Lung (tissue), 12 donors: ENCODE results near the gene GNG7. TPM values are rescaled to one million over a fixed set of nuclear protein-coding genes. Genes with fewer than 3 reads are reported as not detected.

ENCODE experiments used
- ATAC-seq: fragments of 200-7000 bp; cut with Tn5 transposase; one replicate; pipeline ENCODE4 v1.9.1; 2020; ENCODE audit warnings: moderate number of reproducible peaks; ENCODE audit not compliant: insufficient read depth, low FRiP score
- DNase-seq, 3 donors: peaks; one replicate each; pipeline ENCODE4 v3.0.0-alpha.2; 2013 to 2017
- H3K27ac ChIP-seq, 2 donors: one replicate each; pipeline ENCODE4 v1.5.1; 2013; ENCODE audit warnings: mild to moderate bottlenecking in 2 of 2, moderate library complexity in 2 of 2, control low read depth in 1 of 2, inconsistent platforms in 1 of 2, low read depth in 1 of 2, low read length in 1 of 2
- H3K27me3 ChIP-seq, 3 donors: one replicate each; pipeline ENCODE4 v1.5.1; 2013; ENCODE audit warnings: low read length in 2 of 3; ENCODE audit not compliant: control insufficient read depth in 3 of 3, insufficient read depth in 3 of 3
- H3K36me3 ChIP-seq, 4 donors: one replicate each; pipeline ENCODE4 v1.5.1; 2013; ENCODE audit warnings: low read length in 4 of 4, mild to moderate bottlenecking in 1 of 4, moderate library complexity in 1 of 4; ENCODE audit not compliant: control insufficient read depth in 4 of 4, insufficient read depth in 4 of 4
- H3K4me1 ChIP-seq, 5 donors: one replicate each; pipeline ENCODE4 v1.5.1; 2013; ENCODE audit warnings: low read length in 5 of 5, mild to moderate bottlenecking in 2 of 5, moderate library complexity in 1 of 5; ENCODE audit not compliant: control insufficient read depth in 5 of 5, insufficient read depth in 5 of 5
- H3K4me3 ChIP-seq: one replicate; pipeline ENCODE4 v1.5.1; 2013; ENCODE audit warnings: mild to moderate bottlenecking, control low read depth, moderate library complexity
- H3K9ac ChIP-seq, 2 donors: one replicate each; pipeline ENCODE4 v1.5.1; 2013; ENCODE audit warnings: low read length in 2 of 2, control low read depth in 1 of 2; ENCODE audit not compliant: insufficient read depth in 1 of 2
- H3K9me3 ChIP-seq, 4 donors: one replicate each; pipeline ENCODE4 v1.5.1; 2013; ENCODE audit warnings: low read length in 3 of 4, mild to moderate bottlenecking in 1 of 4, moderate library complexity in 1 of 4; ENCODE audit not compliant: control insufficient read depth in 4 of 4, insufficient read depth in 3 of 4
- WGBS, 2 donors: extraction: QIAGEN DNeasy Blood & Tissue Kit; methylation state at CpG; one replicate each; pipeline ENCODE4 v1.1.7; 2013; 5-methylcytosine and 5-hydroxymethylcytosine counted together
- polyA plus RNA-seq, 2 donors: library from polyadenylated mRNA; stranded (reverse); fragments of 200-250 nt; gene quantifications; one replicate each; pipeline ENCODE4 v1.2.1, GENCODE V29; 2013
- total RNA-seq, 2 donors: library from RNA; depleted of rRNA in 1 of 2; stranded (reverse); fragments of >200 nt in 1 of 2; gene quantifications; one replicate each; pipeline ENCODE4 v1.2.1, GENCODE V29; 2014 to 2021
- TF ChIP-seq, protein P1 (sequence below): IDR thresholded peaks from 2 replicates; pipeline ENCODE4 v1.5.1; 2012; ENCODE audit warnings: mild to moderate bottlenecking; ENCODE audit errors: control extremely low read depth, extremely low read depth
- donor health status: control.
- donor health status: control.
- donor health status: Bipolar disorder and iron deficiency.
- donor health status: healthy.
- donor health status: DM: yes; HTN: yes; CAD: no.

GNG7 gene
- total and polyA plus RNA-seq, 4 donors, result 1.6 to 4.5 (median 2.8) TPM

DNA sequence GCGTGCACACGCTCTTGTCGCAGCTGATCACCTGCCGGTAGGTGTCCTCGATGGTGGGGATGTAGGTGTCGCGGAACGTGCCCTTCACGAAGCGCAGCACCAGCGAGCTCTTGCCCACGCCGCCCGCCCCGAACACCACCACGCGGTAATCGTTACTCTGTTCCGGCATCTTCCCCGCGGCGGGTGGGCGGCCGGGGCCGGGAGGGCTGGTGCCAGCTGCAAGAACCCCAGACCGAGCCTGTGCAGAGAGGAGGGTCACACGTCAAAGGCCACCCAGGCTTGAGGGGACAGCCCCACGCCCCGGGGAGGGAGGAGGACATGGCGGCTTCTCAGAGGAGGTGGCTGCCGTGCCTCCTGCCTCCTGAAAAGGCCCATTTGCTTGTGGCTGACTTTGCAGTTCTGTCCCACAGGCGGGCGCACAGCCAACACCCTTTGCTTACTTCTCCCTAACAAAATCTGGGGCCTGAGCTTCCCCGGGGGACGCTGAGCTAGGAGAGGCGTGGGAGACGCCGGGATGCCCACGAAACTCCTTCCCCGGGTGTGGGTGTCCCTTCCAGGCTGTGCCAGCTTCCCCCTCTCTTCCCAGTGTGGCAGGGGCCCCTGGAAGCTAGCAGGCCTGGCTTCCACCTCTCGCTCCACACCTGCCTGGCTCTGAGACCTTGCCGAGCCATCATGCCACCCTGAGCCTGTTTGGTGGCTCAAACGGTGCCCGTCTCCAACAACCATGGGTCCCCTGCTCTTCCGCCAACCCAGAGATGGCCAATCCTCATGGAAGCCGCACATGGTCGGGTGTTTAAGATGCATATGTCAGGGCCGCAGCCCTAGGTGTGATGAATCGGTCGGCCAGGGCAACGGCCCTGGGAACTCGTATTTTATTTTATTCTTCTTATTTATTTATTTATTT, 15.4 kb upstream of the GNG7 start:
- no peak overlapping the region for H3K27ac ChIP-seq
- peaks cover 0 to 19% (median 7%) of the 10 kb centered on the region in 3 donors for H3K27me3 ChIP-seq
- no peak overlapping the region for H3K4me3 ChIP-seq
- H3K36me3 ChIP-seq, result no peaks in the 10 kb centered on the region
- TF ChIP-seq, protein P1, sequence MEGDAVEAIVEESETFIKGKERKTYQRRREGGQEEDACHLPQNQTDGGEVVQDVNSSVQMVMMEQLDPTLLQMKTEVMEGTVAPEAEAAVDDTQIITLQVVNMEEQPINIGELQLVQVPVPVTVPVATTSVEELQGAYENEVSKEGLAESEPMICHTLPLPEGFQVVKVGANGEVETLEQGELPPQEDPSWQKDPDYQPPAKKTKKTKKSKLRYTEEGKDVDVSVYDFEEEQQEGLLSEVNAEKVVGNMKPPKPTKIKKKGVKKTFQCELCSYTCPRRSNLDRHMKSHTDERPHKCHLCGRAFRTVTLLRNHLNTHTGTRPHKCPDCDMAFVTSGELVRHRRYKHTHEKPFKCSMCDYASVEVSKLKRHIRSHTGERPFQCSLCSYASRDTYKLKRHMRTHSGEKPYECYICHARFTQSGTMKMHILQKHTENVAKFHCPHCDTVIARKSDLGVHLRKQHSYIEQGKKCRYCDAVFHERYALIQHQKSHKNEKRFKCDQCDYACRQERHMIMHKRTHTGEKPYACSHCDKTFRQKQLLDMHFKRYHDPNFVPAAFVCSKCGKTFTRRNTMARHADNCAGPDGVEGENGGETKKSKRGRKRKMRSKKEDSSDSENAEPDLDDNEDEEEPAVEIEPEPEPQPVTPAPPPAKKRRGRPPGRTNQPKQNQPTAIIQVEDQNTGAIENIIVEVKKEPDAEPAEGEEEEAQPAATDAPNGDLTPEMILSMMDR, result no peak
- peaks cover 0 to 5% (median 0%) of the 10 kb centered on the region in 5 donors for H3K4me1 ChIP-seq
- 83 to 91% methylated on average over 52 of the region's 52 CpGs for WGBS, 2 donors
- H3K9ac ChIP-seq, result no peak overlapping the region
- ATAC-seq (no peak), DNase-seq (no peak)
- peaks cover 0 to 17% (median under 1%) of the 10 kb centered on the region in 4 donors for H3K9me3 ChIP-seq

DNA sequence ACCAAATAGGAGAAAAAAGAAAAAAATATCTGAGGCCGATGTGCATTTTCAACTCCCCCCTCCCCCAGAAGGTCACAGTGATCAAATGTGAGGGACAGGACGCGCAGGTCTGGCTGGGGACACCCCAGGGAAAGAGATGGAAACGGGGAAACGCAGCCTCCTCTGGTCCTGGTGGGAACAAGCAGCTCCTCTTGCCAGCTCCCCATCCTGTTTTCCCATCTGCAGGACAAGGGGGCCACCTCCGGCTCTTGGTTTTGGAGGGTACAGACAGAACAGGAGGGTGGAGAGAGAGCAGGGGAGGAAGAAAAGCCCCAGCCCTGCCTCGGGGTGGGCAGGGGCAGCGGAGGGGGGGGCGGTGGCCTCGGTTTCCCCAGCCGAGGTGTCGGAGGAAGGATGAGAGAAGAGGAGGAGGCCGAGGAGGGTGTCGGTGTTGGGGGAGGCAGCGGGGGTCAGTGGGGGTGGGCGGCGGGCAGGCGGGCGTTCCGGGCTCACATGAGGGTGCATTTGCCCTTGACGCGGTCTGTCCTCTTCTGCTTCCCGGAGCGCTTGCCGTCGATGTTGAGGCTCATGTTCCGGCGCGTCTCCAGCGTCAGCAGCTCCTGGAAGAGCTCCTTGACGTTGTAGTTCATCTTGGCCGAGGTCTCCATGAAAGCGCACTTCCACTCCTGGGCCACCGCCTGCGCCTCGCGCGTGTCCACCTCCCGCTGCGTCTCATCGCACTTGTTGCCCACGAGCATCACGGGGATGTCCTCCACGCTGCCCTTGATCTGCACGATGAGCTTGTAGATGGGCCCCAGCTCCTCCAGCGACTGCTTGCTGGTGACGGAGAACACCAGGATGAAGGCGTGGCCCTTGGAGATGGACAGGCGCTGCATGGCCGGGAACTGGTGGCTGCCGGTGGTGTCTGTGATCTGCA, 14.5 kb upstream of the GNG7 start:
- peaks cover 0 to 13% (median 4%) of the 10 kb centered on the region in 3 donors for H3K27me3 ChIP-seq
- no peak for ATAC-seq

GRCh38 chr19:2716275-2716650, 13.8 kb upstream of the GNG7 start:
- H3K27ac ChIP-seq, result no peak overlapping the region
- H3K4me3 ChIP-seq, result no peak overlapping the region
- peaks cover 0 to 6% (median 0%) of the 10 kb centered on the region in 5 donors for H3K4me1 ChIP-seq
- TF ChIP-seq, protein P1, result no peak
- no peak for ATAC-seq
- no peaks in the 10 kb centered on the region for H3K36me3 ChIP-seq
- H3K9me3 ChIP-seq, result peaks cover 0 to 17% (median under 1%) of the 10 kb centered on the region in 4 donors
- DNase-seq, result no peak
- H3K27me3 ChIP-seq, result peaks cover 0 to 11% (median 0%) of the 10 kb centered on the region in 3 donors
- WGBS, 2 donors, result 91 to 95% methylated on average over 18 to 19 of the region's 19 CpGs
- no peak overlapping the region for H3K9ac ChIP-seq

More for the DNA sequence above, 14.5 kb upstream of the GNG7 start:
- peaks cover 0 to 4% (median 0%) of the 10 kb centered on the region in 5 donors for H3K4me1 ChIP-seq
- 88 to 92% methylated on average over 46 to 51 of the region's 51 CpGs for WGBS, 2 donors
- TF ChIP-seq, protein P1, result no peak
- no peak overlapping the region for H3K4me3 ChIP-seq
- no peaks in the 10 kb centered on the region for H3K36me3 ChIP-seq
- no peak overlapping the region for H3K9ac ChIP-seq
- no peak overlapping the region for H3K27ac ChIP-seq
- H3K9me3 ChIP-seq, result peaks cover 0 to 17% (median under 1%) of the 10 kb centered on the region in 4 donors
- DNase-seq, result no peak
